HG03571 (cell line): Measurements from ENCODE around the gene CD2BP2.
A peak's percentile ranks its signal among the peaks of the same experiment; 100 is the strongest.
"Not testable (repeated sequence)": the region's sequence is repeated elsewhere in the genome, so short reads cannot be mapped to it uniquely, and the experiment has no call there.

Source experiments
- ATAC-seq: cut with Tn5 transposase; IDR thresholded peaks from one replicate; pipeline ENCODE4 v1.9.1; 2021; ENCODE audit not compliant: unreplicated experiment

Gene CD2BP2

DNA sequence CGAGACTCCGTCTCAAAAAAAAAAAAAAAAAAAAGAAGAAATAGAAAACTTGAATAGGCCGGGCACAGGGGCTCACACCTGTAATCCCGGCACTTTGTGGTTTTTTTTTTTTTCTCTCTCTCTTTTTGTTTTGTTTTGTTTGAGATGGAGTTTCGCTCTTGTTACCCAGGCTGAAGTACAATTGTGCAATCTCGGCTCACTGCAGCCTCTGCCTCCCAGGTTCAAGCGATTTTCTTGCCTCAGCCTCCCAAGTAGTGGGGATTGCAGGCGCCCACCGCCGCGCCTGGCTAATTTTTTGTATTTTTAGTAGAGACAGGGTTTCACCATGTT, 11.7 kb downstream of the CD2BP2 start:
- ATAC-seq: not testable (repeated sequence)

DNA sequence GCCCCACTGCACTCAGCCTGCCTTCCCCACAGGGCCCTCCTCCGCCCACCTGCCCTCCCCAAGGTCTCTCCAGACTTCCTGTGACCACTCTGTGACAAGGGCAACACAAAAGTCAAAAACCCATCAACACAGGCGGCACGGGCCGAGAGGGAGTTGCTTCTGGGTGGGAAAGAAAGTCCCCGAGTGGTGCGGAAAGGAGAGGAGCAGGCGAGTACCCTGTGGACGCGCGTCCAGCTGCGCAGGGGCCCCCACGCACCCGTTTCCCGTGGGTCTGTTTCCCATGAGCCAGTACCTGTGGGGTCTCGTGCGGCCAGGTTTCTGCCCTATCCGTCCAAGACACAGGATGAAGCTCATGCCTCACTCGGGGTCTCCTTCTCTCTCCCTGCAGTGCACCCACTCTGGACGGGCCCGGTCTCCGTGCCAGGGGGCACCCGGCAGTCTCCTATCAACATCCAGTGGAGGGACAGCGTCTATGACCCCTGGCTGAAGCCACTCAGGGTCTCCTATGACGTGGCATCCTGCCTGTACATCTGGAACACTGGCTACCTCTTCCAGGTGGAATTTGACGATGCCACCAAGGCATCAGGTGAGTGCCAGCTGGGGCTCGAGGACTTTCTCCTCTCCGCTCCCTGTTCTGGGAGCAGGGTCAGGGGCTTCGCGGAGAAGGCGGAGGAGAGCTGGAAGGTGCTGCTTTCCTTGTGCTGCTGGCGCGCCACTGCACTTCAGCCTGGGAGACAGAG, 12.2 kb downstream of the CD2BP2 start:
- no peak for ATAC-seq

DNA sequence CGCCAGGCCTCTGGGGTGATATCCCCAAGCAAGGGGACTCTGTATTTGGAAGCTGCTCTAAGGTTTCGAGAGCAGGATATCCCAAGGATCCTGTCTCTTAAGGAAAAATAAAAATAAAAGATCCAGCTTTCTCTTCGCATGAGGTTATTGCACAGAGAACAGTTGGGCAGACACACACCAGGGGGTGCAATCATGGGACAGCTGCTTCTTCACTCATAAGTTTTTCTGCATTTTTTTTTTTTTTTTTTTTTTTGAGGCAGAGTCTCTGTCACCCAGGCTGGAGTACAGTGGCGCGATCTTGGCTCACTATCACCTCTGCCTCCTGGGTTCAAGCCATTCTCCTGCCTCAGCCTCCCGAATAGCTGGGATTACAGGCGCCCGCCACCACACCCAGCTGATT, 13.1 kb downstream of the CD2BP2 start:
- ATAC-seq: not testable (repeated sequence)

DNA sequence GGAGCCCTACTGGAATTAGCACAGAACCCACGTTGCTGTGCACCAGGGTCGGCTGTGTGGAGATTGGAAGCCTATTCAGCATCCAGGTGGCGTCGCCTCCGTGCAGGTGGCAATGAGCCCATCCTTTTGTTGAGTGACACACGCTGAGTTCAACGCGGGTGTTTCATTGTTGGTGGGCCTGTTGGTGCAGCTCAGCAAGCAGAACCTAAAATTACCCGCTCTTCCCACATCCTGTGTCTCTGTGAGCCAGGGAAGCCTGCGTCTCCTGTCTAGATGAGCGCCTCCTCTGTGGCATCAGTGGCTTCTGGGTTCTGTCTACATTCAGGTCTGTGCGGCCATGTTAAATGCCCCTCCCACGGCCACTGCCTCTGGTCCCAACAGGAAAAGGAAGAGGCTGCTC, 14.5 kb downstream of the CD2BP2 start:
- no peak for ATAC-seq

DNA sequence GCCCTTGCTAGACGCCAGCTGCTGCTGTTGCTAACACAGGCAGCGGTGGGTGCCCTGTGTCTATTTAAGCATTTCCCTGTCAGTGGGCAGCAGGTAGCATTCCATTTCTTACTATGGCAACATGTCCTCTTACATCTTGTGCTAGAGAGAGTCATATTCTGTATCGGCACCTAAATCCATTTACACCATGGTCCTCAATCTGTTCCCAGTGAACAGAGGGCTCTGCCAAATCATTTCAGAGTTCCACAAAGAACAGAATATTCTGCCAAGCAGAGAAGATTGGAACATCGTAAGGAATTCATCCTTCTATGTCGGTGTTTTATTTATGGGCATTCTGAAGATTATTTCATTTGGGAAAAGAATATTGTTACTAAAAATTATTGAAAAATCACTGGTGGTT, 16.4 kb downstream of the CD2BP2 start:
- ATAC-seq: not testable (repeated sequence)

DNA sequence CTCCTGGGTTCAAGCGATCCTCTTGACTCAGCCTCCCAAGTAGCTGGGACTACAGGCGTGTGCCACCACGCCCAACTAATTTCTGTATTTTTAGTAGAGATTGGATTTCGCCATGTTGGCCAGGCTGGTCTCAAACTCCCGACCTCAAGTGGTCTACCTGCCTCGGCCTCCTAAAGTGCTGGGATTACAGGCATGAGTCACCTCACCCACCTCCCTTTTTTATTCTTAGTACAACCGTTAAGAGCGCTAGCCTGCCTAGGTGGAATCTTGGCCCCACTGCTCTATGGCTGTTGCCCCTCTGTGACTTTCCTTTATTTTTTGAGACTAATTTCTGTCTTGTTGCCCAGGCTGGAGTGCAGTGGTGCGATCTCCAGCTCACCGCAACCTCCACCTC, 17.1 kb downstream of the CD2BP2 start:
- ATAC-seq: not testable (repeated sequence)

DNA sequence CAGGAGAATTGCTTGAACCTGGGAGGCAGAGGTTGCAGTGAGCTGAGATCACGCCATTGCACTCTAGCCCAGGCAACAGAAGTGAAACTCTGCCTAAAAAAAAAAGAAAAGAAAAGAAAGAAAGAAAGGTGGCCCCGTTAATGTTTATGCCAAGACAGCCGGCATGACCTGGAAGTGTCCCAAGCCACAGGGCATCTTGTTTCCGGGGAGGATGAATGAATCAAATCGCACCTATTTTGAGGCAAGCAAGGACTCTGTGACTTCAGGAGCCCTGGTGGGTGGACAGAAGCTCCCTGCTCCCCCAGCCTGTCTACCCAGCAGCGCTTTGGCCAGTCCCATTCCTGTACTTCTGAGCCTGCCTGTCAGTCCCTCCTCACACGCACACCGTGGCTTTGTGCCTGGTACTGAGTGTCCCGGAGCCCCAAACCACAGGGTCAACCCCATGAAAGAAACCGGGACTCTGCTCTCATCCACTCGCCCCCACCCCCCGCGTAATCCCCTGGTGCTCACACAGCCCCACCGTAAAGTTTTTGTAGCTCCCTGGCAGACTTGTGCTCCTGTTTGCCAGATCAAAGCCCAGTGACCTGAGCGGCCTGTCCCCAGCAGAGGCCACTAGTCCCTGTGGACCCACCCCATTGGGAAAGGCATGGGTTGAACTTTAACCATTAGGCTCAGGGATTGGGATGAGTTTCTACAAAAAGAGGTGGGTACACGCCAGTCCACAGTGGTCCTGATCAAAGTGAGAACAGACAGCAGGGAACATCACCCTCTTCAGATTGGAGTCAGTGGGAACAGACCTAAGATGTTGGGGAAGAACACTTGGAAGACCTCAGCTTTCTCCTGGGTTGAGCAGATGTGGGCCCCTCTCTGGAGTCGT, 19.3 kb downstream of the CD2BP2 start:
- peak; percentile 22 for ATAC-seq

DNA sequence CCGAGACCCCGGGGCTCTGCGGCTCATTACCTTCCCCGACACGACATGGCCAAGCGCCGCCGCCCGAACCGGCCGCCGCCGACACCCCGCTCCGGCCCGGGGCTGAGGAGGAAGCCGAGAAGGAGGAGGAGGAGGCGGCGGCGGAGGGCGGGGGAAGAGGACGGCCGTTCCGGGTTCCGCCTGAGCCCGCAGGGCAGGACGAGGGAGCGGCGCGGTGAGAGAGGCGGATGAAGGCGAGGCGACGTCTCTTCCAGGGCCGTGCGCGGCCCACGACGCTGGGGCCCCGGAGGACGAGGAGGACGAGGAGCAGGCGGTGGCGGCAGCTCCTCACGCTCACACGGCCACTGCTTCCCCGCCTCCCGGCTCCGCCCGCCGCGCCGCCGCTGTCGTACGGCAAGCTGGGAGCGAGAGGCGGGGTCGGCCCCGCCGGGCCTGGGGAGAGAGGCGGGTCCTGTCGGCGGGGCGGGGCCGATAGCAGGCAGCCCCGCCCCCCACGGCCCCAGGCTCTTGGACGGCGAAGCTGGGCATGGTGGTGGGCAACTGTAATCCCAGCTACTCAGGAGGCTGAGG, 20.0 kb downstream of the CD2BP2 start:
- peak; percentile 60 for ATAC-seq

DNA sequence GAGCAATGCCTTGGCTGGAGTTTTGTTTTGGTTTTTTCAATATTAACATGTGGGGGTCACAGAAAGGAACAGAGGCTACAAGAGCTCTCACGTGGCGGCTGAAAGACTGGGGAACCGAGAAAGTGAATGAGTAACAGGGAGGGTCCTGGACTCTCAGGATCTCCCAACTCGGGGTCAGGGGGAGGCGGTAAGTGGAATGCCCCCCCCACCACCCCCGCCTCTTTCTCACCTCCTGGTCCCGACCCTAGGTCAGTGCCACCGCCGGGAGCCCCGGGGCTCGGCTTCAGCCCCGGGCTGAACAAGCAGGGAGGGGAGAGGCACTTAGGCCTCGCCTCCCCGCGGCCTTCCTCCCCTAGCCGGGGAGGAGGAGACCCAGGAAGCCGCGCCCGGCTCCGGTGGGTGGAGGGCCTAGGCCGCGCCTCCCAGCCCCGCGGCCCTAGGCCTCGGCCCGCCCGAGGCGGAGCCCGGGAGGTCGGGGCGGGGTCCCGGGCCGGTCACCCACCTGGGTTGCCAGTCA, 20.6 kb downstream of the CD2BP2 start:
- ATAC-seq: peak; percentile 74

DNA sequence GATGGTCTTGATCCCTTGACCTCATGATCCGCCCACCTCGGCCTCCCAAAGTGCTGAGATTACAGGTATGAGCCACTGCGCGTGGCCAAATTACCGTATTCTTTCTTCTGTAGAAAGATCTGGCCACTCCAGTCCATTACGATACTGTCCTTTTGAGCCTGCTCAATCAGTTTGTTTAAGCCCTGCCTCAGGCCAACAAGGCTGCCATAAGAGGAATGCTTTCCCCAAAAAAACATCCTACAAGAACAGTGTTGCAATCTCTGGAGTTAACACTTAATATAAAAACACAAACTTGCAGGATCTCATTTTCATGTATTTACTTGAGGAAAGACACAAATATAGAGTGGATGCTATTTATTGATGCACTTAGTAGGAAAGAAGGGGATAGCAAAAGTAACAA, 30.9 kb downstream of the CD2BP2 start:
- ATAC-seq: not testable (repeated sequence)

DNA sequence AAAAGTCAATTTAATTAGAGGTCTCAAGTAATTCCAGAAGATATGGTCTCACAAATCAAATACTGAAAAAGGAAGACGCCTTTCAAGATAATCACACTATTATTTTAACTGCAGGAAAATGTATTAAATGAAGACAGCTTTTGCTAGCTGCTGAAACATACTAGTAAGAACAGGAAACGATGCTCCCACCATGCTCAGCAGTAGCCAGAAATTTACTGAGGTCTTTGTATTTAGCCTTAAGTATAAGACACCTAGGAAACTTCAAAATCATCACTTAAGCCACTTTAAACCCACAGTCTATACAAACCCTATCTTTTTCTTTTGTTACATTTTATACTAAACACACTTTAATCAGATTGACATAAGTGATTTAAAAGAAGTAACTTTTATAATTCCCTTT, 36.5 kb downstream of the CD2BP2 start:
- ATAC-seq: not testable (repeated sequence)

DNA sequence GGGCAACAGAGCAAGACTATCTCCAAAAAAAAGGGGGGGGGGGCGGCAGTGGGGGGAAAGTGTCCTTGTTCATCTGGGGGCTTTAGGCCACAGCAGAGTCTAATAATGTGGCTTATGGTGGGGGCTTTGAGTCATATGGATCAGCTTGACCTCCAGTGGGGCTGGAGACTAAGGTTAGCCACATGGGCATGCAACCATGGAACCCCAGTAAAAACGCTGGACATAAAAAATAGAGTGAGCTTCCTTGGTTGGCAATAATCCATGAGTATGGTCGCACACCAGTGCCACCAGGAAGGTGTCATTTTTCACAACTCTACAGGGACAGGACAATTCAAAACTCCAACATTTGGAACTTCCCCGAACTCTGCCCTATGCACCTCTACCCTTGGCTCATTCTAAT, 44.2 kb downstream of the CD2BP2 start:
- ATAC-seq: not testable (repeated sequence)

DNA sequence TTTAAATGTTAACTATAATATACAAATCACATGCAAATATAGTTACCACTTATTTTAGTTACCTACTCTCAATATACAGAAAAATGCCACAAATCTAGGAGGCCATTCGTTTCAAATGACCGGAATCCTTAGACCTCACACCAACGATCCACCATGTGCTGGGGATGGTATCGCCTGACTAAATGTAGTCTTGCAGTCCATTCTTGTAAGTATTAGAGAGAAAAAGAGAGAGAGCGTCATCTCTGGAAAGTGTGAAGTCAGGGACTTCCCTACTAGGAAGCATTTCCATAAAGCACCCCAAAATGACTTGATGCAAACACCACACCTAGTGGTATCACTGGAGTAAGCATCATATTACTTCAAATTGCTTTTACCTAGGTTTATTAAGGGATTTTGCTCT, 45.9 kb downstream of the CD2BP2 start:
- not testable (repeated sequence) for ATAC-seq
